Measurements from ENCODE around the gene EXT2.

Gene EXT2

DNA sequence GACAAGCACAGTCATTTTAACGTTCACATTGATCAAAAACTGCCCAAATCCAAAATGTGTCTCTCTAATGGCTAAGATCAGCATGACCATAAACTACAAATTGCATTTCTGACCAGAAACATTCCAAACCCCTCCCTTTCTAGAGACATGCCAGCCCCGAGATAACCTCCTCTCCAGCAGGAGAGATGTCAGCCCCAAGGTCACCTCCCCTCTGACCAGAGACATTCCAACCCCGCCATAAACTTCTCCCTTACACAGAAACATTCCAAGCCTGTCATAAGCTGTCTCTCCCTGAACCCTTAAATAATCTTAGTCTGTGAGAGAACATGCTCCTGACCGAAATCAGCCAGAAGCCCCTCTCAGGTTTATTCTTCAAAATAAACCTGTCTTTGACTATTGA, 6.6 kb upstream of the EXT2 start:
- H4K20me1 ChIP-seq (ENCODE audit: insufficient read depth, low read length), result no peaks in the 10 kb centered on the region
- no peak overlapping the region for H2AFZ ChIP-seq (ENCODE audit: low read length)
- no peak overlapping the region for H3K9ac ChIP-seq (ENCODE audit: low read length)

GRCh38 chr11:44090539-44090938, 4.9 kb upstream of the EXT2 start:
- H3F3A ChIP-seq (ENCODE audit: insufficient read depth, low read length), result no peaks in the 10 kb centered on the region
- H2AFZ ChIP-seq (ENCODE audit: low read length), result no peak overlapping the region
- no peak overlapping the region for H3K4me3 ChIP-seq (ENCODE audit: low read length)
- no peak overlapping the region for H3K4me2 ChIP-seq (ENCODE audit: low read depth, low read length)
- no peaks in the 10 kb centered on the region for H3K27me3 ChIP-seq (replicated peaks; ENCODE audit: insufficient read depth, low read length)
- H3K9me2 ChIP-seq (replicated peaks; ENCODE audit: insufficient read depth, low read length), result no peaks in the 10 kb centered on the region
- TF ChIP-seq CTCF (IDR thresholded peaks at IDR 0.05; ENCODE audit: low read length), result no peak
- DNase-seq, result no peak
- H4K20me1 ChIP-seq (ENCODE audit: insufficient read depth, low read length), result no peaks in the 10 kb centered on the region
- H3K27ac ChIP-seq (ENCODE audit: low read length), result no peak overlapping the region
- no peaks in the 10 kb centered on the region for H3K9me3 ChIP-seq (replicated peaks; ENCODE audit: insufficient read depth, low read length)
- H3K9ac ChIP-seq (ENCODE audit: low read length), result no peak overlapping the region
- 0 out of 2 replicates have a peak, but pooled peaks cover 4% of the 10 kb centered on the region for H3K4me1 ChIP-seq (ENCODE audit: low read length)
- H3K79me2 ChIP-seq (ENCODE audit: low read length), result no peaks in the 10 kb centered on the region
- no peaks in the 10 kb centered on the region for H3K36me3 ChIP-seq (replicated peaks; ENCODE audit: insufficient read depth, low read length)

More for the DNA sequence above, 6.6 kb upstream of the EXT2 start:
- H3K9me3 ChIP-seq (replicated peaks; ENCODE audit: insufficient read depth, low read length), result no peaks in the 10 kb centered on the region
- no peaks in the 10 kb centered on the region for H3K27me3 ChIP-seq (replicated peaks; ENCODE audit: insufficient read depth, low read length)
- no peak for DNase-seq
- H3K4me2 ChIP-seq (ENCODE audit: low read depth, low read length), result no peak overlapping the region
- H3K27ac ChIP-seq (ENCODE audit: low read length), result no peak overlapping the region
- H3K36me3 ChIP-seq (replicated peaks; ENCODE audit: insufficient read depth, low read length), result no peaks in the 10 kb centered on the region
- H3K79me2 ChIP-seq (ENCODE audit: low read length), result no peaks in the 10 kb centered on the region
- H3K9me2 ChIP-seq (replicated peaks; ENCODE audit: insufficient read depth, low read length), result no peaks in the 10 kb centered on the region
- no peaks in the 10 kb centered on the region for H3F3A ChIP-seq (ENCODE audit: insufficient read depth, low read length)
- no peaks in the 10 kb centered on the region for H3K4me1 ChIP-seq (ENCODE audit: low read length)
- no peak overlapping the region for H3K4me3 ChIP-seq (ENCODE audit: low read length)
- TF ChIP-seq CTCF (IDR thresholded peaks at IDR 0.05; ENCODE audit: low read length) (no peak), EZH2phosphoT487 (IDR thresholded peaks at IDR 0.05; ENCODE audit: low read length) (no peak), EZH2 (optimal IDR thresholded peaks at IDR 0.05; ENCODE audit: low read depth, low read length) (no peak)

GRCh38 chr11:44094260-44094868, 1.1 kb upstream of the EXT2 start:
- DNase-seq, result peak; percentile 84
- Histone ChIP-seq H3K9me2 (replicated peaks; ENCODE audit: insufficient read depth, low read length) (no peaks in the 10 kb centered on the region), H3K27ac (ENCODE audit: low read length) (no peak overlapping the region), H3K4me2 (ENCODE audit: low read depth, low read length) (no peak overlapping the region), H4K20me1 (ENCODE audit: insufficient read depth, low read length) (no peaks in the 10 kb centered on the region; the same call in 1 of the 2 replicates), H3F3A (ENCODE audit: insufficient read depth, low read length) (no peaks in the 10 kb centered on the region), H3K36me3 (replicated peaks; ENCODE audit: insufficient read depth, low read length) (no peaks in the 10 kb centered on the region), H3K9me3 (replicated peaks; ENCODE audit: insufficient read depth, low read length) (no peaks in the 10 kb centered on the region), H3K27me3 (replicated peaks; ENCODE audit: insufficient read depth, low read length) (no peaks in the 10 kb centered on the region), H3K4me1 (ENCODE audit: low read length) (peaks cover 10% of the 10 kb centered on the region), H3K79me2 (ENCODE audit: low read length) (peaks cover 18% of the 10 kb centered on the region), H2AFZ (ENCODE audit: low read length) (no peak overlapping the region), H3K9ac (ENCODE audit: low read length) (no peak overlapping the region), H3K4me3 (ENCODE audit: low read length) (no peak overlapping the region)
- TF ChIP-seq EZH2 (optimal IDR thresholded peaks at IDR 0.05; ENCODE audit: low read depth, low read length) (no peak), EZH2phosphoT487 (IDR thresholded peaks at IDR 0.05; ENCODE audit: low read length) (no peak), CTCF (IDR thresholded peaks at IDR 0.05; ENCODE audit: low read length) (peak; percentile 73)

Measured in MM.1S (cell line).